Effector memory CD8-positive, alpha-beta T cell (primary cell): ENCODE measurements around the gene CDK5RAP1.

Source experiments
- ATAC-seq: fragments of 150-1000 bp; cut with Tn5 transposase; replicated peaks from 2 replicates; pipeline ENCODE4 v1.10.0; 2021; ENCODE audit warnings: mild to moderate bottlenecking, moderate library complexity
- DNase-seq, 3 experiments: peaks; one replicate each; pipeline ENCODE4 v3.0.0; 2021
- H3K27ac Mint-ChIP-seq, 2 donors: one replicate each; pipeline ENCODE4 v1.8.0; 2022; ENCODE audit warnings: mild to moderate bottlenecking in 2 of 2, mixed read lengths in 2 of 2, moderate library complexity in 2 of 2
- H3K27me3 Mint-ChIP-seq, 2 donors: one replicate each; pipeline ENCODE4 v1.8.0; 2022; ENCODE audit warnings: mixed read lengths in 2 of 2
- H3K36me3 Mint-ChIP-seq: one replicate; pipeline ENCODE4 v1.8.0; 2022; ENCODE audit warnings: mild to moderate bottlenecking, moderate library complexity, mixed read lengths; ENCODE audit not compliant: insufficient read depth
- H3K4me1 Mint-ChIP-seq, 2 donors: one replicate each; pipeline ENCODE4 v1.8.0; 2022; ENCODE audit warnings: low read depth in 2 of 2, mixed read lengths in 2 of 2
- H3K4me3 Mint-ChIP-seq, 2 donors: one replicate each; pipeline ENCODE4 v1.8.0; 2022; ENCODE audit warnings: mild to moderate bottlenecking in 2 of 2, mixed read lengths in 2 of 2, moderate library complexity in 2 of 2
- H3K9me3 Mint-ChIP-seq, 2 donors: one replicate each; pipeline ENCODE4 v1.8.0; 2022; ENCODE audit warnings: mixed read lengths in 2 of 2

The CDK5RAP1 gene

DNA sequence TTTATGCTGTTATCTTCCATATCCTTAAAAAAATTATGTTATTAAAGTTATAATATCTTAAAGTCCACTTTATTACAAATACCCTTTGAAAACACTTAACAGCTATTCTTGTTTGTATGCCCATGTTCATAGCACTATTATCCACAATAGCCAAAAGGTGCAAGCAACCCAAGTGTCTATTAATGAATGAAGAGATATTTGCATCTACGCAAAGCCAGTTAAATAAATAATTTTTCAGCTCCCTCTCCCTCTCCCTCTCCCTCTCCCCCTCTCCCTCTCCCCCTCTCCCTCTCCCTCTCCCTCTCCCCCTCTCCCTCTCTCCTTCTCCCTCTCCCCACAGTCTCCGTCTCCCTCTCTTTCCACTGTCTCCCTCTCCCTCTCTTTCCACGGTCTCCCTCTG, 13.1 kb downstream of the CDK5RAP1 start:
- DNase-seq (no peak), ATAC-seq (no peak)
- H3K27ac Mint-ChIP-seq, result peak overlapping the region in 1 of 2 donors; percentile 66
- no peaks in the 10 kb centered on the region for H3K4me1 Mint-ChIP-seq
- peaks cover 88% of the 10 kb centered on the region for H3K36me3 Mint-ChIP-seq
- H3K9me3 Mint-ChIP-seq, result no peaks in the 10 kb centered on the region
- H3K27me3 Mint-ChIP-seq, result no peaks in the 10 kb centered on the region
- no peak overlapping the region for H3K4me3 Mint-ChIP-seq

GRCh38 chr20:33387177-33387576, 14.1 kb downstream of the CDK5RAP1 start:
- no peak overlapping the region for H3K4me3 Mint-ChIP-seq
- no peaks in the 10 kb centered on the region for H3K9me3 Mint-ChIP-seq
- ATAC-seq (no peak), DNase-seq (no peak)
- H3K4me1 Mint-ChIP-seq, result no peaks in the 10 kb centered on the region
- peaks cover 81% of the 10 kb centered on the region for H3K36me3 Mint-ChIP-seq
- H3K27ac Mint-ChIP-seq, result peak overlapping the region in 1 of 2 donors; percentile 20
- H3K27me3 Mint-ChIP-seq, result no peaks in the 10 kb centered on the region

DNA sequence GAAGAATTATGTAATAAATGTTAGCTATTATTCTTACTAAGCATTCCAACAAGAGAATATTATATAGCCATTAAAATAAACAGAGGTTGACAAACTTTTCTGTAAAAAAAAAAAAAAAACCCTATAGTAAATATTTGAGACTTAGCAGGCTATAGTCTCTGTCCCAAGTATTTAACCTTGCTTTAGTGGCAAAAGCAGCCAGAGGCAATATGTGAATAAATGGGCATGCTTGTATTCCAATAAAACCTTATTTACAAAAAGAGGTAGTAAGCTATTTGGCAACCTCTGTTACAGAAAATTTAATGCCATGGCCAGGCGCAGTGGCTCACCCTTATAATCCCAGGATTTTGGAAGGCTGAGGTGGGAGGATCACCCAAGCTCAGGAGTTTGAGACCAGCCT, 14.6 kb downstream of the CDK5RAP1 start:
- ATAC-seq (no peak), DNase-seq (no peak)
- H3K27ac Mint-ChIP-seq, result peak overlapping the region in 1 of 2 donors; percentile 20
- no peaks in the 10 kb centered on the region for H3K4me1 Mint-ChIP-seq
- no peak overlapping the region for H3K4me3 Mint-ChIP-seq
- peaks cover 81% of the 10 kb centered on the region for H3K36me3 Mint-ChIP-seq
- H3K9me3 Mint-ChIP-seq, result no peaks in the 10 kb centered on the region
- no peaks in the 10 kb centered on the region for H3K27me3 Mint-ChIP-seq

GRCh38 chr20:33377366-33377765, 24.0 kb downstream of the CDK5RAP1 start:
- Mint-ChIP-seq H3K27ac (peak overlapping the region in 1 of 2 donors; percentile 51), H3K36me3 (peaks cover 53% of the 10 kb centered on the region)
- no peak for DNase-seq

GRCh38 chr20:33373735-33374605, 27.3 kb downstream of the CDK5RAP1 start:
- no peak for DNase-seq
- H3K4me3 Mint-ChIP-seq, result no peak overlapping the region
- H3K27me3 Mint-ChIP-seq, result no peaks in the 10 kb centered on the region
- ATAC-seq, result no peak
- H3K9me3 Mint-ChIP-seq, result no peaks in the 10 kb centered on the region
- H3K4me1 Mint-ChIP-seq, result peaks cover 17 to 23% of the 10 kb centered on the region in 2 donors
- H3K36me3 Mint-ChIP-seq, result peaks cover 40% of the 10 kb centered on the region
- H3K27ac Mint-ChIP-seq, result peak overlapping the region; percentile 15 to 95

More at GRCh38 chr20:33377366-33377765, 24.0 kb downstream of the CDK5RAP1 start:
- Mint-ChIP-seq H3K4me1 (peaks cover 5 to 8% of the 10 kb centered on the region in 2 donors), H3K27me3 (no peaks in the 10 kb centered on the region), H3K4me3 (no peak overlapping the region), H3K9me3 (no peaks in the 10 kb centered on the region)
- ATAC-seq, result no peak

DNA sequence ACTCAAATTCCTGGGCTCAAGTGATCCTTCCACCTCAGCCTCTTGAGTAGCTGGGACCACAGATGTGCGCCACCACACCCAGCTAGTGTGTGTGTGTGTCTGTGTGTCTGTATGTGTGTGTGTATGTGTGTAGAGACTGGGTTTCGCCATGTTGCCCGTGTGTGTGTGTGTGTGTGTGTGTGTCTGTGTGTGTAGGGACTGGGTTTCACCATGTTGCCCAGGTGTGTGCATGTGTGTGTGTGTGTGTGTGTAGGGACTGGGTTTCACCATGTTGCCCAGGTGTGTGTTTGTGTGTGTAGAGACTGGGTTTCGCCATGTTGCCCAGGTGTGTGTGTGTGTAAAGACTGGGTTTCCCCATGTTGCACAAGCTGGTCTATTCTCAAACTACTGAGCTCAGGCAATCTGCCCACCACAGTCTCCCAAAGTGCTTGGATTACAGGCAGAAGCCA, 28.3 kb downstream of the CDK5RAP1 start:
- Mint-ChIP-seq H3K4me3 (peak overlapping the region in 1 of 2 donors; percentile 3), H3K27ac (peak overlapping the region; percentile 86 to 95), H3K4me1 (peaks cover 17 to 23% of the 10 kb centered on the region in 2 donors)

DNA sequence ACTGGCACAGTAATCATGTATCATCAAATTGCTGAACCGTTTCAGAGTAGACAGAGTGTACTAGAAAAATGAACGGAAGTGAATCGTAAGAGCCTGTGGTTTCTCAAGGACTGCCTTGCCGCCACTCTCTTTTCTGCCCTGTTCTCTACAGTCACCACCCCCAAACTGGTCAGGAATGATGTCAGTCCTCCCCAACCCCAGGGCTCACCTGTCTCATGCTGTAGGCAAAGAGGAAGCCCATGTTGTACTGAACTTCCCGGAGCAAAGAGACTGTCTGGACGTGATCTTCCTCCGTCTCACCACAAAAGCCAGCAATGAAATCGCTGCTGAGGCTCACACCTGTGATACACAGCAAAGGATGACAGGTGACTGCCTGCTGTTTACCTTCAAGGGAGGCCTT, 31.0 kb downstream of the CDK5RAP1 start:
- Mint-ChIP-seq H3K36me3 (peaks cover 64% of the 10 kb centered on the region), H3K4me3 (peak overlapping the region; percentile 41 to 70), H3K27me3 (no peaks in the 10 kb centered on the region), H3K9me3 (no peaks in the 10 kb centered on the region), H3K27ac (peak overlapping the region; percentile 95 to 96), H3K4me1 (peaks cover 17 to 23% of the 10 kb centered on the region in 2 donors)
- peak; percentile 62 to 77 (median 77) for DNase-seq
- ATAC-seq, result peak; percentile 79

More for the DNA sequence above, 28.3 kb downstream of the CDK5RAP1 start:
- H3K27me3 Mint-ChIP-seq, result no peaks in the 10 kb centered on the region
- DNase-seq, result no peak
- peaks cover 42% of the 10 kb centered on the region for H3K36me3 Mint-ChIP-seq
- H3K9me3 Mint-ChIP-seq, result no peaks in the 10 kb centered on the region
- no peak for ATAC-seq

DNA sequence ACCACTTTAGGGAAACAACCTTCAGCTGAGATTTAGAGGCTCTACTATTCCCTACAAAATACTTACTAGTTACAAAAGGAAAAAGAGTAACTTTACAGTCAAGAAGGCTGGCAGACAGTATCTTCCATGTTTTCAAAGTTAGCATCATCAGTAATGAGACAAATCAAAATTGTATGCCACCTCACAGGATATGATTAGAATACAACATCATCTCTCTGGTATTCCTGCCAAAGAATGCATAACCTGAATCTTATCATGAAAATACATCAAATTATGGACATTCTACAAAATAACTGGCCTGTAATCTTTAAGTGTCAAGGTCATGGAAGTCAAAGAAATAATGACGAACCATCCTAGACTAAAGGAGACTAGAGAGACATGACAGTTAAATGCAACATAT, 38.4 kb downstream of the CDK5RAP1 start:
- Mint-ChIP-seq H3K4me3 (no peak overlapping the region), H3K36me3 (peaks cover 84% of the 10 kb centered on the region), H3K27me3 (no peaks in the 10 kb centered on the region), H3K4me1 (peaks cover 0 to 1% of the 10 kb centered on the region in 2 donors), H3K9me3 (no peaks in the 10 kb centered on the region), H3K27ac (peak overlapping the region in 1 of 2 donors; percentile 72)
- no peak for DNase-seq
- ATAC-seq, result no peak

- Mint-ChIP-seq H3K27ac (peak overlapping the region in 1 of 2 donors; percentile 73), H3K27me3 (no peaks in the 10 kb centered on the region), H3K9me3 (no peaks in the 10 kb centered on the region), H3K4me1 (peaks cover 0 to 1% of the 10 kb centered on the region in 2 donors), H3K4me3 (no peak overlapping the region), H3K36me3 (peaks cover 79% of the 10 kb centered on the region)
- DNase-seq (no peak), ATAC-seq (no peak)
Observed at GRCh38 chr20:33359399-33360261, 41.7 kb downstream of the CDK5RAP1 start.

DNA sequence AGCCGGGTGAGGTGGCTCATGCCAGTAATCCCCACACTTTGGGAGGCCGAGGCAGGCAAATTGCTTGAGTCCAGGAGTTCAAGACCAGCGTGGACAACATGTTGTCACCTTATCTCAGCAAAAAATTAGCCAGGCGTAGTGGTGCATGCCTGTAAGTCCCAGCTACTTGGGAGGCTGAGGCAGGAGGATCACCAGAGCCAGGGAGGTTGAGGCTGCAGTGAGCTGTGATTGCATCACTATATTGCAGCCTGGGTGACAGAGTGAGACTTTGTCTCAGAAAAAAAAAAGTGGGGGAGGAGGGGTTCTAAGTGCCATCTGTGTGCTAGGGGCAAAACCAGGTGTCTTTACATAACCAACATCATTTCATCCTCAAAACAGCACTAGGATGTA, 48.3 kb downstream of the CDK5RAP1 start:
- Mint-ChIP-seq H3K9me3 (no peaks in the 10 kb centered on the region), H3K27ac (peak overlapping the region in 1 of 2 donors; percentile 69)

DNA sequence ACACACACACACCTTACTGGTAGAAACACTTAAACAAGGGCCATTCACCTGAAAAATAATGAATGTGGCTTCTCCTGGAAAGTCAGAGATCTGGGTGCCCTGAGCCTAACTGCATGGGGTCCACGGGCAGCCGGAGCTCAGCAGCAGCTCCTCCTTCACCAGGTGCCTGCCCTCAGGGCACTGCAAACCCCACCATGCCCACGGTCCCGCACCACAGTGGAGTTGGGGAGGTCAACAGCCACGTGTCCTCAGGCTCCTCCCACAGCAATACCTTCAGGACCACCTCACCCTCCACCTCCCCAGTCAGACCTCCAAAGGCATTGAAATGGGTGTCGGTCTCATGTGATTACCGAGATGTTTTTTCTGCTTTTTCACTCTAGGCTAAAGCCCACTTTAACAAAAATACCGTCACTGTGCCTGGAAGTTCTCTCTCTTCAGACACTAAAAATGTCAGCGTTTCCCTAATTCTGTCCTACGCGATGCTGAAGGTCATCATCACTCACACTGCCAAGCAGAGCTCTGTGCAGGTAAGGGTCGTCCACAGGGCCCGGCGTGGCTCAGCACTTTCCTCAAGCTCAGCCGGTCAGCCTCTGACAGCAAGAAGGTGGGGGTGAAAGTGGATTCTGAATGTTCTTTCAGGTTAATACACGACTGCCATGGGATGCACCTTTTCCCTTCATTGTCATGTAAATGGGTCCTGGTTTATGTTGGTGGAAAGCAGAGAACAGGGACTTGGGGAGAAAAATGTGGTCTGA, 48.9 kb downstream of the CDK5RAP1 start:
- H3K27me3 Mint-ChIP-seq, result no peaks in the 10 kb centered on the region
- no peak for ATAC-seq
- no peaks in the 10 kb centered on the region for H3K9me3 Mint-ChIP-seq
- peaks cover 36% of the 10 kb centered on the region for H3K36me3 Mint-ChIP-seq
- peaks cover 0 to 12% of the 10 kb centered on the region in 2 donors for H3K4me1 Mint-ChIP-seq
- no peak for DNase-seq
- peak overlapping the region in 1 of 2 donors; percentile 69 for H3K27ac Mint-ChIP-seq
- H3K4me3 Mint-ChIP-seq, result no peak overlapping the region

More for the DNA sequence above, 48.3 kb downstream of the CDK5RAP1 start:
- Mint-ChIP-seq H3K36me3 (peaks cover 42% of the 10 kb centered on the region), H3K27me3 (no peaks in the 10 kb centered on the region), H3K4me3 (no peak overlapping the region), H3K4me1 (peaks cover 0 to 12% of the 10 kb centered on the region in 2 donors)
- ATAC-seq (no peak), DNase-seq (no peak)

- peaks cover 30% of the 10 kb centered on the region for H3K36me3 Mint-ChIP-seq
- H3K4me3 Mint-ChIP-seq, result no peak overlapping the region
- H3K27me3 Mint-ChIP-seq, result no peaks in the 10 kb centered on the region
- peaks cover 0 to 12% of the 10 kb centered on the region in 2 donors for H3K4me1 Mint-ChIP-seq
- no peaks in the 10 kb centered on the region for H3K9me3 Mint-ChIP-seq
- DNase-seq, result no peak
- ATAC-seq, result no peak
- H3K27ac Mint-ChIP-seq, result peak overlapping the region in 1 of 2 donors; percentile 87
Observed at GRCh38 chr20:33351696-33352095, 49.6 kb downstream of the CDK5RAP1 start.

GRCh38 chr20:33349493-33349892, 51.8 kb downstream of the CDK5RAP1 start:
- Mint-ChIP-seq H3K9me3 (no peaks in the 10 kb centered on the region), H3K27ac (peak overlapping the region; percentile 29 to 87), H3K4me1 (peaks cover 0 to 12% of the 10 kb centered on the region in 2 donors), H3K27me3 (no peaks in the 10 kb centered on the region), H3K36me3 (peaks cover 13% of the 10 kb centered on the region), H3K4me3 (no peak overlapping the region)
- DNase-seq (no peak), ATAC-seq (no peak)
